ENCODE data around the gene ASTL.

Gene ASTL

DNA sequence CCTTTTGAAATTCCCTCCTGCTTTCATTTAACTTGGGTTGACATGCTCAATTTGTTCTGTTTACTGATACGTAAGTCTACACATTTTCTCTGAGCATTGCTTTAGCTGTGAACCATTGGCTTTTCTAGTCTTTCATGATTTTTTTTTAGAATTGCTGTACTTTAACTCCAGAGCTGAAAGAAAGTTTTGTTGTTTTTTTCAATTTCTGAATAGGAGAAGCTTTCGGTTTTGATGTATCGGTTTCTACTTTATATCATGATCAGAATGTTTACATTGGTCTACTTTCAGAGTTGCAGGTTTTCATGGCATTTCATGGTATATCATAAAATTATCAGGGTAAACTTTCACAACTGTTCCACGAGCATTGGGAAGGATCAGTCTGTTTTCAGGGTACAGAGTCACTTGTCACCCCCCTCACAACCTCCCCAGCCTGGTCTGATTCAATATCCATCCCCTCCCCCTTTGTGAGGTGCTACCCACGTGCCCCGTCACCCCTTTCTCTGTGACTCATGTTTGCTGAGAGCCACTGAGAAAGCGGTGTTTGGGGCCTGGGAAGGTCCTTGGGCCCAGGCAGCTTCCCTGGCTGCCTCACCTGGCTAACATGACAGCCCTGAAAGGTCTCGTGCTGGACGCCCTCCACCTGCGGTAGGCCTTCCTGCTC lies 7.0 kb downstream of the ASTL start:
- H3K9me3 ChIP-seq (ENCODE audit: control extremely low read depth in 1 of 5, control insufficient read depth in 4 of 5, insufficient read depth in 2 of 5, low read depth in 1 of 5, low read length in 4 of 5) = no peaks in the 10 kb centered on the region
- H3K27me3 ChIP-seq (replicated peaks in 2 of 5; ENCODE audit: control insufficient read depth in 4 of 5, insufficient read depth in 5 of 5, low read length in 4 of 5) = peaks cover 0 to 4% (median 0%) of the 10 kb centered on the region in 5 experiments
- no peaks in the 10 kb centered on the region for H3K4me1 ChIP-seq (ENCODE audit: control extremely low read depth in 1 of 4, control insufficient read depth in 4 of 4, insufficient read depth in 4 of 4, low read length in 3 of 4)
- H3K36me3 ChIP-seq (ENCODE audit: control insufficient read depth in 4 of 4, insufficient read depth in 4 of 4, low read length in 3 of 4) = no peaks in the 10 kb centered on the region
- CTCF ChIA-PET = interaction anchor here (1.3 to 15.8 kb wide), 5 partner anchors 8 to 42 kb away, joined by 3 to 346 read pairs (median 9); partner anchors contain the start of genes ADRA2B and ASTL
- no peak for DNase-seq
- no peak overlapping the region for H3K27ac ChIP-seq (ENCODE audit: insufficient read depth in 1 of 2, low read depth in 1 of 2, low read length in 2 of 2, poor library complexity in 1 of 2, severe bottlenecking in 2 of 2)
- no peak overlapping the region for H3K4me3 ChIP-seq (ENCODE audit: control insufficient read depth in 1 of 7, extremely low read depth in 1 of 7, insufficient read depth in 4 of 7, low read depth in 2 of 7, low read length in 6 of 7)
- 80% methylated on average over 2 of the region's 10 CpGs for WGBS (ENCODE audit: insufficient coverage)
- POLR2A ChIA-PET = no interaction called here

GRCh38 chr2:96130483-96130882 lies 7.8 kb downstream of the ASTL start:
- Histone ChIP-seq H3K36me3 (ENCODE audit: control insufficient read depth in 4 of 4, insufficient read depth in 4 of 4, low read length in 3 of 4) (no peaks in the 10 kb centered on the region), H3K4me1 (ENCODE audit: control extremely low read depth in 1 of 4, control insufficient read depth in 4 of 4, insufficient read depth in 4 of 4, low read length in 3 of 4) (no peaks in the 10 kb centered on the region), H3K9me3 (ENCODE audit: control extremely low read depth in 1 of 5, control insufficient read depth in 4 of 5, insufficient read depth in 2 of 5, low read depth in 1 of 5, low read length in 4 of 5) (no peaks in the 10 kb centered on the region), H3K27me3 (replicated peaks in 2 of 5; ENCODE audit: control insufficient read depth in 4 of 5, insufficient read depth in 5 of 5, low read length in 4 of 5) (peaks cover 0 to under 1% (median 0%) of the 10 kb centered on the region in 5 experiments), H3K4me3 (ENCODE audit: control insufficient read depth in 1 of 7, extremely low read depth in 1 of 7, insufficient read depth in 4 of 7, low read depth in 2 of 7, low read length in 6 of 7) (no peak overlapping the region), H3K27ac (ENCODE audit: insufficient read depth in 1 of 2, low read depth in 1 of 2, low read length in 2 of 2, poor library complexity in 1 of 2, severe bottlenecking in 2 of 2) (no peak overlapping the region)
- WGBS (ENCODE audit: insufficient coverage) = 100% methylated on average over 1 of the region's 4 CpGs
- ChIA-PET POLR2A (no interaction called here), CTCF (interaction anchor here (0.8 to 15.8 kb wide), 6 partner anchors 9 to 43 kb away, joined by 3 to 346 read pairs (median 8); partner anchors contain the start of genes ADRA2B and ASTL)
- no peak for DNase-seq

GRCh38 chr2:96129528-96130120 lies 8.7 kb downstream of the ASTL start:
- ChIA-PET POLR2A (interaction anchor here (0.7 kb wide), 1 partner anchor 48 kb away, joined by 4 read pairs; no protein-coding TSS in a partner anchor), CTCF (interaction anchor here (0.8 to 15.8 kb wide), 5 partner anchors 8 to 43 kb away, joined by 3 to 346 read pairs (median 9); partner anchors contain the start of genes ADRA2B and ASTL)
- Histone ChIP-seq H3K4me3 (ENCODE audit: control insufficient read depth in 1 of 7, extremely low read depth in 1 of 7, insufficient read depth in 4 of 7, low read depth in 2 of 7, low read length in 6 of 7) (no peak overlapping the region), H3K36me3 (ENCODE audit: control insufficient read depth in 4 of 4, insufficient read depth in 4 of 4, low read length in 3 of 4) (no peaks in the 10 kb centered on the region), H3K9me3 (ENCODE audit: control extremely low read depth in 1 of 5, control insufficient read depth in 4 of 5, insufficient read depth in 2 of 5, low read depth in 1 of 5, low read length in 4 of 5) (no peaks in the 10 kb centered on the region), H3K27me3 (replicated peaks in 2 of 5; ENCODE audit: control insufficient read depth in 4 of 5, insufficient read depth in 5 of 5, low read length in 4 of 5) (no peaks in the 10 kb centered on the region), H3K4me1 (ENCODE audit: control extremely low read depth in 1 of 4, control insufficient read depth in 4 of 4, insufficient read depth in 4 of 4, low read length in 3 of 4) (no peaks in the 10 kb centered on the region), H3K27ac (ENCODE audit: insufficient read depth in 1 of 2, low read depth in 1 of 2, low read length in 2 of 2, poor library complexity in 1 of 2, severe bottlenecking in 2 of 2) (no peak overlapping the region)
- WGBS (ENCODE audit: insufficient coverage) = 91% methylated on average over 13 of the region's 16 CpGs
- DNase-seq = no peak

DNA sequence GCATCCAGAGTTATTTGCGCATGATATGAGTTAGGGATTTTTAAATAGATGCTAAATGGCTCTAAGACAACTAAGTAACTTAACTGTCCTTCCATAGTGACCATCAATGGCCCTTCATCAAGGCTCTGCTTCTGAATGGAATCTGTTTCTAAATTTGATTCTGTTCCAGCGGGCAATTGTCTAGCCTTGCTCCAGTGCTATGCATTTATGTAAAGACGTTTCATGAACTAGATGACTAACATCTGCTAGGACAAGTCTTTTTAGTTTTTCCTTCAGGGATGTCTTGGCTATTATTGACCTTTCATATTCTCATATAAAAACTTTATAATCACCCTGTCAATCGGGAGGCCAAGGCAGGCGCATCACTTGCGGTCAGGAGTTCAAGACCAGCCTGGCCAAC lies 9.8 kb downstream of the ASTL start:
- Histone ChIP-seq H3K27ac (ENCODE audit: insufficient read depth in 1 of 2, low read depth in 1 of 2, low read length in 2 of 2, poor library complexity in 1 of 2, severe bottlenecking in 2 of 2) (no peak overlapping the region), H3K36me3 (ENCODE audit: control insufficient read depth in 4 of 4, insufficient read depth in 4 of 4, low read length in 3 of 4) (no peaks in the 10 kb centered on the region), H3K27me3 (replicated peaks in 2 of 5; ENCODE audit: control insufficient read depth in 4 of 5, insufficient read depth in 5 of 5, low read length in 4 of 5) (no peaks in the 10 kb centered on the region), H3K9me3 (ENCODE audit: control extremely low read depth in 1 of 5, control insufficient read depth in 4 of 5, insufficient read depth in 2 of 5, low read depth in 1 of 5, low read length in 4 of 5) (no peaks in the 10 kb centered on the region), H3K4me3 (ENCODE audit: control insufficient read depth in 1 of 7, extremely low read depth in 1 of 7, insufficient read depth in 4 of 7, low read depth in 2 of 7, low read length in 6 of 7) (no peak overlapping the region), H3K4me1 (ENCODE audit: control extremely low read depth in 1 of 4, control insufficient read depth in 4 of 4, insufficient read depth in 4 of 4, low read length in 3 of 4) (no peaks in the 10 kb centered on the region)
- 100% methylated on average over 3 of the region's 6 CpGs for WGBS (ENCODE audit: insufficient coverage)
- POLR2A ChIA-PET = no interaction called here
- DNase-seq = no peak
- CTCF ChIA-PET = interaction anchor here (0.8 kb wide), 1 partner anchor 10 kb away, joined by 4 read pairs; no protein-coding TSS in a partner anchor

DNA sequence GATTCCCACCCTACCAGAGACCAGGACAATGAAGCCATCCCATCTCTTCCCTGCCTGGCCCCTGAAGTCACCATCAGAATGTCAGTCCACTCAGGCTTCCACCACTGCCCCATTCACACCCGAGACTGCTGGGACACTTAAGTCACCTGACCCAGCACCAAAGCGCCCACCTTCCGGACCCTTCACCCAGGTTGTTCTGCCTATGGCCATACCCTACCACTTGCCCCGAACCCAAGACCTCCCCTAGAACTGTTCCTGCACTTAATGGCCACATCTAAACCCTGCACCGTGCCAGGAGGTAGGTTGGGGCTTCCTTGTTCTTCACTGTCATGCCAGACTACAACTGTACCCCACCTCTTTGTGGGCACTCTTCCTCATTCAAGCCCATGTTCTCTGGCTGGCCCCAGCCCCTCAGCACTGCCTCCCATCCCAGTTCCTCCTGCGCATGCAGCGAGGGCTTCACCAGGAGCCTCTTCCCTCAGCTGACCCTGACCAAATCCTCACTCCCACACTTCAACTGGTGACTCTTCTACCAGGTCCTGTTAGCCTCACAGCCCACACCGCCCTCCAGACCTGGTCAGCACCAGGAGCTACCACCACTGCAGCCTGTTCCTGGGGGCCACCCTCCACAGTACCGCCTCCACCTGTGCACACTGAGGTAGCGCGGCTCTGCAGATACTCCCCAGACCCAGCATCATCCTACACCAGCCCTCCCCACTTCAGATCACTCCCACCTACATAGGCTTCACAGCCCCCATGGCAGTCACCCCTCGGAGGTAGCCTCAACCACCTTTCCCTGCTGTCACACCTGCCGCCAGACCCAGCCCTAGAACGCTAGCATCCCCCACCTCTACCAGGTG lies 13.7 kb downstream of the ASTL start:
- H3K27ac ChIP-seq (ENCODE audit: insufficient read depth in 1 of 2, low read depth in 1 of 2, low read length in 2 of 2, poor library complexity in 1 of 2, severe bottlenecking in 2 of 2) = no peak overlapping the region
- H3K4me3 ChIP-seq (ENCODE audit: control insufficient read depth in 1 of 7, extremely low read depth in 1 of 7, insufficient read depth in 4 of 7, low read depth in 2 of 7, low read length in 6 of 7) = no peak overlapping the region
- peaks cover 0 to 13% (median 11%) of the 10 kb centered on the region in 4 experiments for H3K4me1 ChIP-seq (ENCODE audit: control extremely low read depth in 1 of 4, control insufficient read depth in 4 of 4, insufficient read depth in 4 of 4, low read length in 3 of 4)
- ChIA-PET POLR2A (no interaction called here), CTCF (interaction anchor here (2.0 kb wide), 1 partner anchor 9 kb away, joined by 5 read pairs; no protein-coding TSS in a partner anchor)
- no peaks in the 10 kb centered on the region for H3K9me3 ChIP-seq (ENCODE audit: control extremely low read depth in 1 of 5, control insufficient read depth in 4 of 5, insufficient read depth in 2 of 5, low read depth in 1 of 5, low read length in 4 of 5)
- H3K36me3 ChIP-seq (ENCODE audit: control insufficient read depth in 4 of 4, insufficient read depth in 4 of 4, low read length in 3 of 4) = no peaks in the 10 kb centered on the region
- H3K27me3 ChIP-seq (replicated peaks in 2 of 5; ENCODE audit: control insufficient read depth in 4 of 5, insufficient read depth in 5 of 5, low read length in 4 of 5) = peaks cover 0 to 6% (median 0%) of the 10 kb centered on the region in 5 experiments
- DNase-seq = no peak
- WGBS (ENCODE audit: insufficient coverage) = 97% methylated on average over 10 of the region's 14 CpGs

DNA sequence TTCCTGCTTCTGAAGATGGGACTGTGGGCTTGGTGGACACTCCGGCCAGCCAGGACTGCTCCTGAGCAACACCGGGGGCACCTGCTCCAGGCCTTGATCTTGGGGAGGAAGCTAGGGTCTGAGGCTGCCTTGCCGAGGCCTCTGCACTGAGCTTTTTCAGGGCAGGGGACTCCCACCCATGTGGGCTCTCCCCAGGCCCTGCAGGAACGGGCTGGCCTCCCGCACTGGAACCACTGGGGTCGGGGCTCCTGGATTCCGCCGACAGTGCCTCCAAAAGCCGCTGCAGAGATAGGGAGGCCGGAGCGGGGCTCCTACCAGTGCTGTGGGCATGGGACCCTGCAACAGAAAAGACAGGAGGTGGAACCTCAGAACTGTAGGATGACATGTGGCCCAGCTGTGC lies 14.4 kb downstream of the ASTL start:
- Histone ChIP-seq H3K36me3 (ENCODE audit: control insufficient read depth in 4 of 4, insufficient read depth in 4 of 4, low read length in 3 of 4) (no peaks in the 10 kb centered on the region), H3K27ac (ENCODE audit: insufficient read depth in 1 of 2, low read depth in 1 of 2, low read length in 2 of 2, poor library complexity in 1 of 2, severe bottlenecking in 2 of 2) (no peak overlapping the region), H3K27me3 (replicated peaks in 2 of 5; ENCODE audit: control insufficient read depth in 4 of 5, insufficient read depth in 5 of 5, low read length in 4 of 5) (peaks cover 0 to 6% (median 0%) of the 10 kb centered on the region in 5 experiments), H3K9me3 (ENCODE audit: control extremely low read depth in 1 of 5, control insufficient read depth in 4 of 5, insufficient read depth in 2 of 5, low read depth in 1 of 5, low read length in 4 of 5) (no peaks in the 10 kb centered on the region), H3K4me1 (ENCODE audit: control extremely low read depth in 1 of 4, control insufficient read depth in 4 of 4, insufficient read depth in 4 of 4, low read length in 3 of 4) (peaks cover 0 to 16% (median 13%) of the 10 kb centered on the region in 4 experiments), H3K4me3 (ENCODE audit: control insufficient read depth in 1 of 7, extremely low read depth in 1 of 7, insufficient read depth in 4 of 7, low read depth in 2 of 7, low read length in 6 of 7) (no peak overlapping the region)
- no peak for DNase-seq
- POLR2A ChIA-PET = no interaction called here
- CTCF ChIA-PET = interaction anchor here (2.0 to 2.1 kb wide), 2 partner anchors 10 to 15 kb away, joined by 5 to 8 read pairs; partner anchors contain the start of gene ASTL
- 97% methylated on average over 10 of the region's 11 CpGs for WGBS (ENCODE audit: insufficient coverage)
